Activated T-helper 2 cell treated with anti-CD3 and anti-CD28 coated beads, Interferon-gamma antibody, Interleukin-2, Interleukin-4, amounts not matched to agents 10 μg/mL and 5 μg/mL and 100 μg/mL, durations not matched to agents 14 hours and 24 hours and 36 hours (primary cell): ENCODE results near the gene DGKG. TPM values are rescaled to one million over a fixed set of nuclear protein-coding genes. Genes with fewer than 3 reads are reported as not detected.

Source experiments
- DNase-seq: peaks from one replicate; pipeline ENCODE4 v3.0.0; 2021; ENCODE audit warnings: low spot score
- H3K27ac Mint-ChIP-seq: one replicate; pipeline ENCODE4 v1.8.0; 2021; ENCODE audit warnings: mixed read lengths
- H3K27me3 Mint-ChIP-seq: one replicate; pipeline ENCODE4 v1.8.0; 2021; ENCODE audit warnings: low read depth, mixed read lengths
- H3K36me3 Mint-ChIP-seq: one replicate; pipeline ENCODE4 v1.8.0; 2021; ENCODE audit warnings: low read depth, mixed read lengths
- H3K4me1 Mint-ChIP-seq: one replicate; pipeline ENCODE4 v1.8.0; 2021; ENCODE audit warnings: low read depth, mixed read lengths
- H3K4me3 Mint-ChIP-seq: one replicate; pipeline ENCODE4 v1.8.0; 2021; ENCODE audit warnings: low read depth, mild to moderate bottlenecking, moderate library complexity, mixed read lengths
- H3K9me3 Mint-ChIP-seq: one replicate; pipeline ENCODE4 v1.8.0; 2021; ENCODE audit warnings: mixed read lengths
- intact Hi-C: fragments of 100-400 bp; cut with micrococcal nuclease; formaldehyde crosslinking; loops from one replicate; pipeline ENCODE4 v1.15.1; 2023
- total RNA-seq: library from RNA; stranded (reverse); gene quantifications from 2 replicates; pipeline ENCODE4 v1.2.3, GENCODE V29; 2022

The DGKG gene
- total RNA-seq, 1 donor from 2014 or later = 0.05 TPM

GRCh38 chr3:186214670-186215069 is 147.4 kb downstream of the DGKG start:
- H3K27me3 Mint-ChIP-seq = peaks cover 39% of the 10 kb centered on the region
- DNase-seq = no peak
- intact Hi-C loops = no loop called here
- H3K4me1 Mint-ChIP-seq = peaks cover 8% of the 10 kb centered on the region
- no peaks in the 10 kb centered on the region for H3K9me3 Mint-ChIP-seq
- H3K4me3 Mint-ChIP-seq = no peak overlapping the region
- no peaks in the 10 kb centered on the region for H3K36me3 Mint-ChIP-seq
- no peak overlapping the region for H3K27ac Mint-ChIP-seq

GRCh38 chr3:186213946-186214345 is 148.1 kb downstream of the DGKG start:
- H3K4me1 Mint-ChIP-seq = peaks cover 8% of the 10 kb centered on the region
- H3K27me3 Mint-ChIP-seq = peaks cover 39% of the 10 kb centered on the region
- H3K9me3 Mint-ChIP-seq = no peaks in the 10 kb centered on the region
- no peak overlapping the region for H3K27ac Mint-ChIP-seq
- DNase-seq = no peak
- intact Hi-C loops = no loop called here
- H3K4me3 Mint-ChIP-seq = no peak overlapping the region
- no peaks in the 10 kb centered on the region for H3K36me3 Mint-ChIP-seq

GRCh38 chr3:186212611-186213010 is 149.4 kb downstream of the DGKG start:
- Mint-ChIP-seq H3K4me3 (no peak overlapping the region), H3K4me1 (peaks cover 4% of the 10 kb centered on the region), H3K36me3 (no peaks in the 10 kb centered on the region), H3K27me3 (peaks cover 40% of the 10 kb centered on the region), H3K27ac (no peak overlapping the region), H3K9me3 (no peaks in the 10 kb centered on the region)
- no peak for DNase-seq
- intact Hi-C loops = no loop called here

GRCh38 chr3:186210852-186211500 is 151.1 kb downstream of the DGKG start:
- no peak for DNase-seq
- H3K4me1 Mint-ChIP-seq = no peaks in the 10 kb centered on the region
- no peaks in the 10 kb centered on the region for H3K36me3 Mint-ChIP-seq
- no peaks in the 10 kb centered on the region for H3K9me3 Mint-ChIP-seq
- intact Hi-C loops = no loop called here
- no peak overlapping the region for H3K4me3 Mint-ChIP-seq
- H3K27me3 Mint-ChIP-seq = peaks cover 34% of the 10 kb centered on the region
- no peak overlapping the region for H3K27ac Mint-ChIP-seq

GRCh38 chr3:186209810-186210752 is 152.0 kb downstream of the DGKG start:
- DNase-seq = no peak
- H3K27ac Mint-ChIP-seq = no peak overlapping the region
- intact Hi-C loops = no loop called here

GRCh38 chr3:186208296-186208989 is 153.6 kb downstream of the DGKG start:
- intact Hi-C loops = no loop called here
- peaks cover 25% of the 10 kb centered on the region for H3K27me3 Mint-ChIP-seq
- no peaks in the 10 kb centered on the region for H3K4me1 Mint-ChIP-seq
- no peaks in the 10 kb centered on the region for H3K9me3 Mint-ChIP-seq
- H3K36me3 Mint-ChIP-seq = no peaks in the 10 kb centered on the region
- no peak for DNase-seq
- no peak overlapping the region for H3K27ac Mint-ChIP-seq
- H3K4me3 Mint-ChIP-seq = no peak overlapping the region

More at GRCh38 chr3:186209810-186210752, 152.0 kb downstream of the DGKG start:
- Mint-ChIP-seq H3K27me3 (peaks cover 30% of the 10 kb centered on the region), H3K4me1 (no peaks in the 10 kb centered on the region), H3K4me3 (no peak overlapping the region), H3K36me3 (no peaks in the 10 kb centered on the region), H3K9me3 (no peaks in the 10 kb centered on the region)

GRCh38 chr3:186207515-186207914 is 154.5 kb downstream of the DGKG start:
- DNase-seq = no peak
- peaks cover 28% of the 10 kb centered on the region for H3K27me3 Mint-ChIP-seq
- H3K9me3 Mint-ChIP-seq = no peaks in the 10 kb centered on the region
- no peak overlapping the region for H3K27ac Mint-ChIP-seq
- H3K36me3 Mint-ChIP-seq = no peaks in the 10 kb centered on the region
- no peak overlapping the region for H3K4me3 Mint-ChIP-seq
- intact Hi-C loops = no loop called here
- H3K4me1 Mint-ChIP-seq = no peaks in the 10 kb centered on the region

GRCh38 chr3:186200726-186201125 is 161.3 kb downstream of the DGKG start:
- no peak for DNase-seq
- Mint-ChIP-seq H3K9me3 (no peaks in the 10 kb centered on the region), H3K4me3 (no peak overlapping the region), H3K27ac (no peak overlapping the region), H3K4me1 (no peaks in the 10 kb centered on the region), H3K36me3 (no peaks in the 10 kb centered on the region), H3K27me3 (peaks cover 14% of the 10 kb centered on the region)
- intact Hi-C loops = no loop called here

GRCh38 chr3:186198442-186198841 is 163.6 kb downstream of the DGKG start:
- Mint-ChIP-seq H3K9me3 (no peaks in the 10 kb centered on the region), H3K27me3 (peaks cover 24% of the 10 kb centered on the region), H3K4me1 (no peaks in the 10 kb centered on the region), H3K27ac (no peak overlapping the region), H3K4me3 (no peak overlapping the region), H3K36me3 (no peaks in the 10 kb centered on the region)
- no peak for DNase-seq
- intact Hi-C loops = no loop called here

GRCh38 chr3:186194451-186194811 is 167.6 kb downstream of the DGKG start:
- peaks cover 47% of the 10 kb centered on the region for H3K27me3 Mint-ChIP-seq
- no peaks in the 10 kb centered on the region for H3K36me3 Mint-ChIP-seq
- no peaks in the 10 kb centered on the region for H3K9me3 Mint-ChIP-seq
- DNase-seq = no peak
- intact Hi-C loops = no loop called here
- H3K4me1 Mint-ChIP-seq = no peaks in the 10 kb centered on the region
- no peak overlapping the region for H3K4me3 Mint-ChIP-seq
- no peak overlapping the region for H3K27ac Mint-ChIP-seq

GRCh38 chr3:186193534-186194450 is 168.2 kb downstream of the DGKG start:
- no peak for DNase-seq
- H3K4me3 Mint-ChIP-seq = no peak overlapping the region
- peaks cover 51% of the 10 kb centered on the region for H3K27me3 Mint-ChIP-seq
- no peak overlapping the region for H3K27ac Mint-ChIP-seq
- H3K36me3 Mint-ChIP-seq = no peaks in the 10 kb centered on the region
- H3K4me1 Mint-ChIP-seq = no peaks in the 10 kb centered on the region
- H3K9me3 Mint-ChIP-seq = no peaks in the 10 kb centered on the region
- intact Hi-C loops = no loop called here

- no peaks in the 10 kb centered on the region for H3K4me1 Mint-ChIP-seq
- no peaks in the 10 kb centered on the region for H3K9me3 Mint-ChIP-seq
- no peak for DNase-seq
- H3K36me3 Mint-ChIP-seq = no peaks in the 10 kb centered on the region
- no peak overlapping the region for H3K27ac Mint-ChIP-seq
- intact Hi-C loops = no loop called here
- H3K27me3 Mint-ChIP-seq = peaks cover 51% of the 10 kb centered on the region
- H3K4me3 Mint-ChIP-seq = no peak overlapping the region
Measured at GRCh38 chr3:186192823-186193222, 169.2 kb downstream of the DGKG start.
